Motor neuron (in vitro differentiated cells): ENCODE results near the gene NUDCD2. TPM values are rescaled to one million over a fixed set of nuclear protein-coding genes. Genes with fewer than 3 reads are reported as not detected.

Source experiments
- ATAC-seq, 8 experiments: fragments of 200-7000 bp; cut with Tn5 transposase; replicated peaks in 6 of 8; 2 replicates each; pipeline ENCODE4 v1.8.0; 2021; ENCODE audit warnings: mild to moderate bottlenecking in 8 of 8, moderate library complexity in 8 of 8
- H3K27ac ChIP-seq, 2 donors: fragments of 250-450 bp; sonication (Bioruptor Pico); 2 replicates each; pipeline ENCODE4 v1.9.0; 2021; ENCODE audit warnings: antibody characterized with exemption in 2 of 2, mild to moderate bottlenecking in 2 of 2, moderate library complexity in 1 of 2
- H3K4me1 ChIP-seq, 2 donors: fragments of 250-450 bp; sonication (Bioruptor Pico); replicated peaks in 1 of 2; 2 replicates each; pipeline ENCODE4 v1.6.1; 2021; ENCODE audit warnings: antibody characterized with exemption in 2 of 2, mild to moderate bottlenecking in 2 of 2, moderate library complexity in 1 of 2
- H3K4me3 ChIP-seq, 5 donors: fragments of 250-450 bp; sonication (Bioruptor Pico); 2 replicates each; pipeline ENCODE4 v1.9.0; 2021; ENCODE audit warnings: antibody characterized with exemption in 5 of 5, mild to moderate bottlenecking in 5 of 5, moderate library complexity in 4 of 5
- WGBS, 10 experiments: fragments of 450-650 bp; shearing (Covaris generic); methylation state at CpG; one replicate each; pipeline ENCODE4 v1.0.0; 2022; 5-methylcytosine and 5-hydroxymethylcytosine counted together
- in situ Hi-C, 9 experiments: fragments of 400-800 bp; cut with MboI; loops; one replicate each; pipeline ENCODE4 v1.15.0; 2021; ENCODE audit warnings: low sequenced_read_pairs in 9 of 9, low pct_unique_long_range_greater_than_20kb in 2 of 9; ENCODE audit not compliant: unreplicated experiment in 9 of 9
- total RNA-seq, 8 experiments: library from RNA; unstranded; fragments of 300-600 nt; gene quantifications; 2 replicates each; pipeline versions ENCODE4 v1.2.3 to v1.2.4, GENCODE V29; 2022

NUDCD2 gene
- 10 to 100 TPM; 17.3 to 35.4 (median 19.4) TPM for total RNA-seq

- H3K4me3 ChIP-seq, result peak within 1 kb of the TSS; percentile 54 to 93 (median 81)
- peaks cover 0 to 2% of the 10 kb centered on the region in 2 donors for H3K4me1 ChIP-seq
- in situ Hi-C loops, result no loop called here
- WGBS, 10 experiments, result 0% methylated on average over 3 to 25 of the region's 59 CpGs; no CpG with 5 or more reads in 5 of the 10 experiments
- peak within 1 kb of the TSS; percentile 90 to 97 for H3K27ac ChIP-seq
- ATAC-seq, result peak; percentile 75 to 88 (median 86)
Measured at GRCh38 chr5:163459819-163460561, at the start of gene NUDCD2. Gene NUDCD2, minus strand, starts transcription at chr5:163460102. Its CDS starts 52 bp downstream, at chr5:163460050.

GRCh38 chr5:163509291-163509951 is 49.5 kb upstream of the NUDCD2 start:
- H3K4me1 ChIP-seq, result peaks cover 0 to 10% of the 10 kb centered on the region in 2 donors
- in situ Hi-C loops, result no loop called here
- H3K27ac ChIP-seq, result no peak overlapping the region
- H3K4me3 ChIP-seq, result no peak overlapping the region
- ATAC-seq, result peak in 2 of 8 experiments; percentile 4 to 7
- 10 to 100% (median 76%) methylated on average over 1 to 7 of the region's 7 CpGs; no CpG with 5 or more reads in 1 of the 10 experiments for WGBS, 10 experiments

- in situ Hi-C loops, result no loop called here
- Histone ChIP-seq H3K4me3 (no peak overlapping the region), H3K27ac (no peak overlapping the region), H3K4me1 (peaks cover 0 to 10% of the 10 kb centered on the region in 2 donors)
- WGBS, 10 experiments, result 6 to 94% (median 65%) methylated on average over 3 to 5 of the region's 5 CpGs; no CpG with 5 or more reads in 1 of the 10 experiments
- no peak for ATAC-seq
Measured at GRCh38 chr5:163508753-163509152, 48.9 kb upstream of the NUDCD2 start.

- Histone ChIP-seq H3K4me1 (peaks cover 4 to 15% of the 10 kb centered on the region in 2 donors), H3K4me3 (peak overlapping the region; percentile 71 to 91 (median 89)), H3K27ac (no peak overlapping the region)
- no peak for ATAC-seq
- 0 to 49% (median 39%) methylated on average over 3 to 8 of the region's 8 CpGs for WGBS, 10 experiments
- in situ Hi-C loops, result no loop called here
Measured at GRCh38 chr5:163506726-163507125, 46.8 kb upstream of the NUDCD2 start.

GRCh38 chr5:163506095-163506457 is 46.2 kb upstream of the NUDCD2 start:
- ATAC-seq, result peak in 2 of 8 experiments; percentile 1
- Histone ChIP-seq H3K4me3 (peak overlapping the region; percentile 71 to 91 (median 89)), H3K4me1 (peaks cover 4 to 15% of the 10 kb centered on the region in 2 donors), H3K27ac (peak overlapping the region in 1 of 2 donors; percentile 96)
- 0 to 20% (median 0%) methylated on average over 1 to 9 of the region's 9 CpGs for WGBS, 10 experiments
- in situ Hi-C loops, result no loop called here

- peaks cover 4 to 15% of the 10 kb centered on the region in 2 donors for H3K4me1 ChIP-seq
- in situ Hi-C loops, result no loop called here
- ATAC-seq, result peak; percentile 79 to 97 (median 96)
- H3K4me3 ChIP-seq, result peak within 1 kb of the TSS; percentile 71 to 91 (median 89)
- peak within 1 kb of the TSS; percentile 84 to 96 for H3K27ac ChIP-seq
- 0 to 2% (median 0%) methylated on average over 1 to 18 of the region's 64 CpGs; no CpG with 5 or more reads in 2 of the 10 experiments for WGBS, 10 experiments
Measured at GRCh38 chr5:163505368-163506094, 45.6 kb upstream of the NUDCD2 start, which contains the start of gene MAT2B. Gene MAT2B, plus strand, starts transcription at chr5:163505619. Its CDS starts 68 bp downstream, at chr5:163505687.

- peak overlapping the region; percentile 71 to 91 (median 89) for H3K4me3 ChIP-seq
- in situ Hi-C loops, result no loop called here
- H3K27ac ChIP-seq, result peak overlapping the region; percentile 48 to 96
- WGBS, 10 experiments, result 0 to 2% (median 0%) methylated on average over 2 to 6 of the region's 7 CpGs; no CpG with 5 or more reads in 1 of the 10 experiments
- ATAC-seq, result peak; percentile 2 to 9 (median 4)
- H3K4me1 ChIP-seq, result peaks cover 4 to 15% of the 10 kb centered on the region in 2 donors
Measured at GRCh38 chr5:163505049-163505367, 45.1 kb upstream of the NUDCD2 start.

GRCh38 chr5:163504079-163504931 is 44.4 kb upstream of the NUDCD2 start:
- in situ Hi-C loops, result no loop called here
- Histone ChIP-seq H3K4me3 (peak overlapping the region; percentile 71 to 91 (median 89)), H3K4me1 (peaks cover 4 to 15% of the 10 kb centered on the region in 2 donors), H3K27ac (peak overlapping the region; percentile 48 to 96)
- WGBS, 10 experiments, result 0 to 10% (median 1%) methylated on average over 4 to 23 of the region's 27 CpGs
- ATAC-seq, result peak in 2 of 8 experiments; percentile 0

- in situ Hi-C loops, result no loop called here
- H3K27ac ChIP-seq, result peak overlapping the region; percentile 48 to 96
- peak; percentile 6 to 55 (median 22) for ATAC-seq
- peaks cover 4 to 15% of the 10 kb centered on the region in 2 donors for H3K4me1 ChIP-seq
- 0 to 5% (median 0%) methylated on average over 3 to 16 of the region's 17 CpGs for WGBS, 10 experiments
- H3K4me3 ChIP-seq, result peak overlapping the region; percentile 71 to 91 (median 89)
Measured at GRCh38 chr5:163503106-163504078, 43.5 kb upstream of the NUDCD2 start.

GRCh38 chr5:163502521-163502920 is 42.6 kb upstream of the NUDCD2 start:
- no peak for ATAC-seq
- in situ Hi-C loops, result no loop called here
- 40 to 88% (median 76%) methylated on average over 2 to 8 of the region's 8 CpGs; no CpG with 5 or more reads in 2 of the 10 experiments for WGBS, 10 experiments
- Histone ChIP-seq H3K4me3 (peak overlapping the region in 4 of 5 donors; percentile 71 to 91 (median 84)), H3K27ac (no peak overlapping the region), H3K4me1 (peaks cover 4 to 15% of the 10 kb centered on the region in 2 donors)

GRCh38 chr5:163498886-163499285 is 39.0 kb upstream of the NUDCD2 start:
- 91 to 100% (median 100%) methylated on average over 1 of the region's 1 CpG; no CpG with 5 or more reads in 1 of the 10 experiments for WGBS, 10 experiments
- no peak for ATAC-seq
- in situ Hi-C loops, result no loop called here
- Histone ChIP-seq H3K27ac (no peak overlapping the region), H3K4me3 (no peak overlapping the region), H3K4me1 (peaks cover 4 to 6% of the 10 kb centered on the region in 2 donors)
